ENCODE results near the gene CDK14.

The CDK14 gene

DNA sequence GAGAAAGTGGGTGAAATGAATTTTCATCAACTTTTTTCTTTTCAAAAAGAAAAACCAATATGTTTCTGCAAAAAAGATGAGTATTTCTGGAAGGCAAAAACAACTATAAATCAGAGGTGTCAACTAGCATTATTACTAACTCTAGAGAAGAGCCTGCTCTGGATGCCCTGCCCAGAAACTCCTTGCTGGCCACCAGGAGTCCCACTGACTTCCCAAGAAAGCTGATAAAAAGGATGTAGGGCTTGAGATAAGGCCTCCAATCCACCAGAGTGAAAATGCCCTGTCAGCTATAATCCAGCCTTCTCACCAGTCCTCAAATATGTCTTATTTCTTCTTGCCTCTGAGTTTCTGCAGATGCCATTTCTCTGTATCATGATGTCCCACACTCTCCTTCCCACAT is 651.4 kb downstream of the CDK14 start:
- in situ Hi-C loops (cut with HindIII; ENCODE audit: low pct_ligation_motif_present, low pct_unique_long_range_greater_than_20kb, low sequenced_read_pairs) = no loop called here
- no peak for DNase-seq

GRCh38 chr7:91248996-91249395 is 652.9 kb downstream of the CDK14 start:
- in situ Hi-C loops (cut with HindIII; ENCODE audit: low pct_ligation_motif_present, low pct_unique_long_range_greater_than_20kb, low sequenced_read_pairs) = no loop called here
- no peak for DNase-seq

DNA sequence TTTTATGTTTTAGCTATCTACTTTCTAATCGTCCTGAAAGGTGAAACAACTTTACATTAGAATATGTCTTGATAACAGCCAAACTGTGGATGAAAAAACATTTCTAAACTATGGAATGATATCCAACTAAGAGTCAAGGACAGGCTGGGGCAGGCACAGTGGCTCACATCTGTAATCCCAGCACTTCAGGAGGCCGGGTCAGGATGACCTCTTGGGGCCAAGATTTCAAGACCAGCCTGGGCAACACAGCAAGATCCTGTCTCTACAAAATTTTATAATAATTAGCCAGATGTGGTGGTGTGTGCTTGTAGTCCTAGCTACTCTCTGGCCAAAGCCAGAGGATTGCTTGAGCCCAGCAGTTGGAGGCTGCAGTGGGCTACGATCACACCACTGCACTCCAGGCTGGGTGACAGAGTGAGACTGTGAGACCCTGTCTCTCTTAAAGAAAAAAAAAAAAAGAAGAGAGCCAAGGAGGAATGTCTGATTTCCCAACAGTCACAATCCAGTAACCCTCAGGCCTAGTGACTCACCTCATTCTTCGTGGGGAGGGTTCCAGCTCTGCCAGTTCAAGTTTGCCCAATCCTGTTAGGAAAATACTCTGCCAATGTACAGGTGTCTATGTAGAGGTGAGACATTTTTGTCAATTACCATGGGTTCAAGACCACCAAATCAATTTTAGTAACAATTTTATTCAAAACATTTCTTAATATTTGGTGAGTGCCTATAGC is 653.5 kb downstream of the CDK14 start:
- DNase-seq = peak; percentile 85
- in situ Hi-C loops (cut with HindIII; ENCODE audit: low pct_ligation_motif_present, low pct_unique_long_range_greater_than_20kb, low sequenced_read_pairs) = no loop called here

- in situ Hi-C loops (cut with HindIII; ENCODE audit: low pct_ligation_motif_present, low pct_unique_long_range_greater_than_20kb, low sequenced_read_pairs) = no loop called here
Observed at GRCh38 chr7:91250706-91251105, 654.6 kb downstream of the CDK14 start.

GRCh38 chr7:91251877-91252276 is 655.8 kb downstream of the CDK14 start:
- in situ Hi-C loops (cut with HindIII; ENCODE audit: low pct_ligation_motif_present, low pct_unique_long_range_greater_than_20kb, low sequenced_read_pairs) = no loop called here
- DNase-seq = no peak

More at GRCh38 chr7:91250706-91251105, 654.6 kb downstream of the CDK14 start:
- no peak for DNase-seq

All from ACHN (cell line).